ENCODE data around the gene DDX39A.

- TF ChIP-seq CTCF (IDR thresholded peaks at IDR 0.05) = peak in 5 of 7 experiments; percentile 82 to 95 (median 92)
- TF ChIP-seq POLR2A (IDR thresholded peaks at IDR 0.05) = no peak
Observed at GRCh38 chr19:14405758-14406644, 13.1 kb downstream of the DDX39A start.

Measured in stomach (tissue), 4 donors.